Hepatocyte (in vitro differentiated cells): Measurements from ENCODE around the gene CACNG5.

ENCODE experiments used
- EZH2 ChIP-seq: fragments of 200-600 bp; sonication (generic); IDR thresholded peaks from 2 replicates; pipeline ENCODE4 v1.6.1; 2016; ENCODE audit warnings: antibody characterized with exemption, mild to moderate bottlenecking, borderline replicate concordance
- TF ChIP-seq, protein P1 (sequence below): fragments of 200-600 bp; sonication (generic); IDR thresholded peaks from 2 replicates; pipeline ENCODE4 v1.5.1; 2016; ENCODE audit warnings: antibody characterized with exemption, mild to moderate bottlenecking; ENCODE audit not compliant: poor library complexity

DNA sequence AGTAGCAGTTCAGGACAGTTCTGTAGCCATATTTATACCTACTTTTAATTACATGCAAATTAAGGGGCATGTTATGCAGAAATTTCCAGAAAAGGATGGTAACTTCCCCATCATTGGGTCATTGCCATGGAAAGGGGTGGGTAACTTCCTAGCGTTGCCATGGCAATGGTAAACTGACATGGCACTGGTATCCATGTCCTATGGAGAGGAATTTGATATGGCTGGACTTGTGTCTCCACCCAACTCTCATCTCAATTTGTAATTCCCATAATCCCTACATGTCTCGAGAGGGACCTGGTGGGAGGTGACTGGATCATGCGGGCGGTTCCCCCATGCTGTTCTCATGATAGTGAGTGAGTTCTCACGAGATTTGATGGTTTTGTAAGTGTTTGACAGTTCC lies 94.0 kb downstream of the CACNG5 start:
- TF ChIP-seq, protein P1, sequence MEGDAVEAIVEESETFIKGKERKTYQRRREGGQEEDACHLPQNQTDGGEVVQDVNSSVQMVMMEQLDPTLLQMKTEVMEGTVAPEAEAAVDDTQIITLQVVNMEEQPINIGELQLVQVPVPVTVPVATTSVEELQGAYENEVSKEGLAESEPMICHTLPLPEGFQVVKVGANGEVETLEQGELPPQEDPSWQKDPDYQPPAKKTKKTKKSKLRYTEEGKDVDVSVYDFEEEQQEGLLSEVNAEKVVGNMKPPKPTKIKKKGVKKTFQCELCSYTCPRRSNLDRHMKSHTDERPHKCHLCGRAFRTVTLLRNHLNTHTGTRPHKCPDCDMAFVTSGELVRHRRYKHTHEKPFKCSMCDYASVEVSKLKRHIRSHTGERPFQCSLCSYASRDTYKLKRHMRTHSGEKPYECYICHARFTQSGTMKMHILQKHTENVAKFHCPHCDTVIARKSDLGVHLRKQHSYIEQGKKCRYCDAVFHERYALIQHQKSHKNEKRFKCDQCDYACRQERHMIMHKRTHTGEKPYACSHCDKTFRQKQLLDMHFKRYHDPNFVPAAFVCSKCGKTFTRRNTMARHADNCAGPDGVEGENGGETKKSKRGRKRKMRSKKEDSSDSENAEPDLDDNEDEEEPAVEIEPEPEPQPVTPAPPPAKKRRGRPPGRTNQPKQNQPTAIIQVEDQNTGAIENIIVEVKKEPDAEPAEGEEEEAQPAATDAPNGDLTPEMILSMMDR = no peak
- no peak for TF ChIP-seq EZH2
